GM18870 (cell line): ENCODE measurements around the gene PIN1.
"Not testable (repeated sequence)": the region's sequence is repeated elsewhere in the genome, so short reads cannot be mapped to it uniquely, and the experiment has no call there.

Experiments
- ATAC-seq: cut with Tn5 transposase; IDR thresholded peaks from one replicate; pipeline ENCODE4 v1.9.1; 2021; ENCODE audit warnings: moderate library complexity; ENCODE audit not compliant: unreplicated experiment

PIN1 gene

DNA sequence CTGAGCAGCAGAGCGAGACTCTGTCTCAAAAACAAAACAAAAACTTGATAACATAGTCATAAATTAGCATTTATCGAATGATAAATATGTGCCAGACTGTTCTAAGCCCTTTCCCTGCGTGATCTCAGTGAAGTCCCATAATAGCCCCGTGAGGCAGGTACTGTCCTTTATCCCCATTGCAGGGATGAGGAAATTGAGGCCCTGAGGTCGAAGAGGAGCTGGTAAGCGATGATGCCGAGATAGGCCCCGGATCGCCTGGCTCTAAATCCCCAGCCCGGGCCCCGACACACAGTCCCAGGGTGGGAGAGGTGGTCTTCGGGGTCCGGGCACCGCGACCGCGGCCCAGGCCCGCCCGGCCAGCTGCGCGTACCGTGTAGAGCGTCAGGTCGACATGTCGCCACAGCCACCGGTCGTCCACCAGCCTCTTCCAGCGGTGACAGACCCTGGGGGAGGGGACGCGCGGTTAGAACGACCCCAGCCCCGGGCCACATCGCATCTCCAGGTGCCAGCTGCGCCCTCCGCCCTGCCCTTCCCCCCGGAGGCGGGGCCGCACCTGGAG lies 16.9 kb upstream of the PIN1 start:
- ATAC-seq = no peak

GRCh38 chr19:9818734-9819595 lies 16.2 kb upstream of the PIN1 start, which contains the start of gene FBXL12:
FBXL12 (minus strand) TSS chr19:9819079; CDS start chr19:9818813, 266 bp downstream.
- ATAC-seq = peak; percentile 65

DNA sequence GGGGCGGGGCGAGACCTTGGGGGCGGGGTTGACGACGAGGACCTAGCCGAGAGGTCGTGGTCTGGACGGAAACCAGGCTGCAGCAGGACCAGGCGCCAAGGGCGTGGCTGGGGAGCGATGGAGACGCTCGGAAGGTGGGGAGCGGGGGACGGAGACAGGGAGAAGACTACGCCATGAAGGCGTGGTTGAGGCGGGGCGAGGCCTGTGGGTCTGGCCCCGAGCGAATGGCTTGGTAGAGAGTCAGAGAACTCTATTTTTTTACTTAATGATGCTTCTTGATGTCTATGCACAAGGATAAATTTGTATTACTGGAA lies 15.6 kb upstream of the PIN1 start:
- no peak for ATAC-seq

- ATAC-seq = not testable (repeated sequence)
Measured at GRCh38 chr19:9820034-9820433, 15.1 kb upstream of the PIN1 start.

DNA sequence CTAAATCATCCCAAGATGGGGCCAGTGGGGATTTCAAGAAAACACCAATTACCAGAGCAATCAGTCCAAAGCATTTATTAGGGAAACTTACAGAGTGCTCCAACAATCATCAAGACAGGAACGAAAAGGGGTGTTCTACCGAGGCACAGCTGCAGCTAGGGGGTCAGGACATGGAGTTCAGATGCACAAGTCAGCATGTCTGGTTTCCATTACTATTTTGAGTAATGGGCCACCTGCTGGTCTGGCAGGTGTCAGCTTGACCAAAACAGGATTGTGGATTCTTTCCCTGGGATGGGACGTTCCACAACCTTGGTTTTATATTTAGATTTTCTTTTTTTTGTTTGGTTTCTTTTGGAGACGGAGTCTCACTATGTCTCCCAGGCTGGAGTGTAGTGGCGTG lies 11.3 kb upstream of the PIN1 start:
- ATAC-seq = no peak

DNA sequence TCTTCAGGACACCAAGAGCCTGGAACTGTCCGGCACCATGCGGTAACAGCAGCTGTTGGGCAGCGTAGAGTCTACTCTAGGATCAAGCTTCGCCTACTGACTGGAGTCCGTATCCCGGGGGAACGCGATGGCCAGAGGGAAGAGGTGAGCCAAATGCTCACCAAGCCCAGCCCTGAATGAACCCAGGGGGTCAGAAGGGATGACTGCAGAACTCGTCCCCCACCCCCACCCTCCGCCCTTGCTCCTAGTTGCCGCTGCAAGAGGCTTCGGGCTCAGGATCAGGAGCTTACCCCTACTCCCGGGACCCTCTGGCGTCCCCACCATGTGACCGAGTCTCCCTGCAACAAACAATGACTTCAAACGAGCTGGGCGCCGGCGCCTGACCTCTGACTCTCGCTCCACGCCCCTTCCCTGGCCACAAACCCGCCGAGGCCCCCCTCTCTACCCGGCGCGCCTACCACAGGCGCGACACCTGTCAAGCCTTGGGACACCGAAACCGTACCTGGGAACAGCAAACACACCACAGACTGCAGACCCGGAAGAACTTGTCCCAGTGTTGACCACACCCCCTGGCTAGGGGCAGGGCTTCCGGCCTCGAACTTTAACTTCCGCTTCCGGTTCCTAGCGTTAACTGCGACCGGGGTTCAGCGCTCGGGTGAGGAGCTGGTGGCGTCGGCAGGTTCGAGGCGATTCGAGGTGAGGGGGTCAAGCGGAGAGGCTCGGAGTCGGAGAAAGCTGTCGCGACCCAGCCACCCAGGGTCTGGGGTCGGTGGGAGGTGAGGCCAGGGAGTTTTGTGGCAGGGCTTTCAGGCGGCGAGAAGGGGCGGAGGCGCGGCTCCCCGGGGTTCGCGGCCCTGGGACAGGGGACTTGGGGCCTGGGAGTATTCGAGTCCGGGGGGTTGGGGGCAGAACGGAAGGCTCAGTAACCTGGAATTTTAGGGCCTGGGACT lies 7.6 kb upstream of the PIN1 start, which contains the start of gene UBL5:
UBL5 (plus strand) TSS at position 630 of the 950 bp plus-strand sequence. CDS start 420 bp downstream, outside the sequence.
- peak; percentile 70 for ATAC-seq

- no peak for ATAC-seq
Measured at GRCh38 chr19:9828551-9829063, 6.5 kb upstream of the PIN1 start.

GRCh38 chr19:9834307-9834725 lies 802 bp upstream of the PIN1 start:
- no peak for ATAC-seq

DNA sequence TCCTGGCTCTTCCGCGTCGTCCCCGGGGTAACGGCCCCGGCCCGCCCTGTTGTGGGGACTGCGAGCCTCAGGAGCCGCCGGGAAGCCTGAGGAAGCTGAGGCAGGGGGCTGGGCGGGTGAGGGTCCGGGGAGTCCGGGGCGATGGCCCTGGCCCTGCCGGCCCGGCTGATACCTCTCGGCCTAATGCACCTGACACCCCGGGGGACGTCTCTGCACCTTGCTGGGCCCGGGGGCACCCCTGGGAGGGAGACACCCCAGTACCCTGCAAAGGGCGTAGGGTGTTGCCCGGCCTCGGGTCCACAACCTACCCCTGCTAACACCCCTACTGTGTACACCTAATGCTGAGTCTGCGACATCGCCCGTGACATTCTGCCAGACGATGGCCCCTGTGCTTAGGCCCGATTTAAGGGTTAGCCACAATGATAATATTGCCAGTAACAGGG lies 410 bp downstream of the PIN1 start:
- no peak for ATAC-seq

GRCh38 chr19:9836021-9836420 lies 903 bp downstream of the PIN1 start:
- ATAC-seq = no peak

DNA sequence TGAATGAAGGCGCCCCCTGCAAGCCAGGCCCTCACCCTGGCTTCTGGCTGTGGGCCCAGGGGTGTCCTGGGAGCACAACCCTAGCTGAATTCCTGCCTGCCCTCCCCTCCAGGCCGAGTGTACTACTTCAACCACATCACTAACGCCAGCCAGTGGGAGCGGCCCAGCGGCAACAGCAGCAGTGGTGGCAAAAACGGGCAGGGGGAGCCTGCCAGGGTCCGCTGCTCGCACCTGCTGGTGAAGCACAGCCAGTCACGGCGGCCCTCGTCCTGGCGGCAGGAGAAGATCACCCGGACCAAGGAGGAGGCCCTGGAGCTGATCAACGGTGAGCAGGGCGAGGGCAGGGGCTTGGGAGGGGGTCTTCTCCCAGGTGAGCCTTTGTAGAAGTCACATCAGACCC lies 3.2 kb downstream of the PIN1 start:
- no peak for ATAC-seq

DNA sequence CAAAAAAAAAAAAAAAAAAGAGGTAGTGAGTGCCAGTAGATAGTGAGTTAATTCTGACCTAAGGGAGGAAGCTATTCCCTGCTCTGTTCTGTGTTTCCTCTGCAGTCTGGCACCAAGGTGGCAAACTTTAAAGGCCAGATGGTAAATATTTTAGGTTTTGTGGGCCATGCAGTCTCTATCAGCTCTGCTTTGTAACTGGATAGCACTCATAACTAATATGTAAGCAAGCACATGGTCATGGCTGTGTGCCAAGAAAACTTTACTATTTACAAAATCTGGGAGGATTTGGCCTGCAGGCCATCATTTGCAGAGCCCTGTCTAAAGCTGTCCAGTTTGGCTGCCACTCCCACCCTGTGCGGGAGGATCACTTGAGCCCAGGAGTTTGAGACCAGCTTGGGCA lies 4.3 kb downstream of the PIN1 start:
- no peak for ATAC-seq

GRCh38 chr19:9842834-9843625 lies 7.9 kb downstream of the PIN1 start:
- no peak for ATAC-seq

DNA sequence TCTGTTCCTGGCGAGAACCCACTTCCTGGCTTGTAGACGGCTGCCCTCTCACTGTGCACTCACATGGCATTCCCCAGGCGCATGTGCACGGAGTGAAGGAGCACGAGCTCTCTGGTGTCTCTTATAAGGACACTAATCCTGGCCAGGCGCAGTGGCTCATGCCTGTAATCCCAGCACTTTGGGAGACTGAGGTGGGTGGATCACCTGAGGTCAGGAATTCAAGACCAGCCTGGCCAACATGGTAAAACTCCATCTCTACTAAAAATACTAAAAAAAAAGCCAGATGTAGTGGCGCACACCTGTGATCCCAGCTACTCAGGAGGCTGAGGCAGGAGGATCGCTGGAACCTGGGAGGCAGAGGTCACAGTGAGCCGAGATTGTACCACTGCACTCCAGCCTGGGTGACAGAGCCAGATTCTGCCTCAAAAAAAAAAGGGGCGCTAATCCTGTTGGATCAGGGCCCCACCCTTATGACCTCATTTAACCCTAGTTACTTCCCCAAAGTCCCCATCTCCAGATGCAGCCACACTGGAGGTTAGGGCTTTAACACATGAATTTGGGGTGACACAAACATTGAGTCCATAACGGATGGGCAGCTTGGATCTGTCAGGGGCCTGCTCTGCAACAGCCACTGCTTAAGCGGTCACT lies 8.6 kb downstream of the PIN1 start:
- not testable (repeated sequence) for ATAC-seq

GRCh38 chr19:9847087-9847671 lies 12.1 kb downstream of the PIN1 start:
- no peak for ATAC-seq

DNA sequence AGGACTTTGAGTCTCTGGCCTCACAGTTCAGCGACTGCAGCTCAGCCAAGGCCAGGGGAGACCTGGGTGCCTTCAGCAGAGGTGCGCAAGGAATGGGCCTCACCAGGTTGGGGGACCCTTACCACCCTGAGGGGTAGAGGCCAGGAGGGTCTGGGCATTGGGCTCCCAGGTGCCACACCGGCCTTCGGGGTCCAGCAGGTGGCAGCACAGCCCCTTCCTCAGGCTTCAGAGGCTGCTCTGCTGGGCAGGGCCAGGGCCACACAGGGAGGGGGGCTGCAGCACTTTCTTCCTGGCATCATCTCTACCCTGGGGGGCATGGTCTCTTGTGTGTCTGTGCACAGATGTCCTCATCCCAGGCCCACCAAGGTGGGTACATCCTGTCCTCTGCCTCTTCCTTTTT lies 12.9 kb downstream of the PIN1 start:
- no peak for ATAC-seq

DNA sequence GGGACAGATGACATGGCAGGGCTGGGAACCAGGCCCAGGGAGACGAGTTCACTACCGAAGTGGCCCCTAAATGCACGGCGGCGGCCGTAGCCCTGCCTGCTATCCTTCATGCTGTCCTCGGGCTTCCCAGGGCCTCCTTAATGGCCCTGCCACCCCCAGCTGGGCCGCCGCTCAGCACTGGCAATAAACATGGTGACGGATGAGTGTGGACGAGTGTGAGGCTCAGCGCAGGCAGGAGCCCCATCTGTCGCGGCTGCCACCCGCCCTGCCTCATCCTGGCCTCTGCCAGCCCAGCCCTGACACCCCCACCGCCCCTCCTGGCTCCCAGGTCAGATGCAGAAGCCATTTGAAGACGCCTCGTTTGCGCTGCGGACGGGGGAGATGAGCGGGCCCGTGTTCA lies 13.6 kb downstream of the PIN1 start:
- no peak for ATAC-seq

DNA sequence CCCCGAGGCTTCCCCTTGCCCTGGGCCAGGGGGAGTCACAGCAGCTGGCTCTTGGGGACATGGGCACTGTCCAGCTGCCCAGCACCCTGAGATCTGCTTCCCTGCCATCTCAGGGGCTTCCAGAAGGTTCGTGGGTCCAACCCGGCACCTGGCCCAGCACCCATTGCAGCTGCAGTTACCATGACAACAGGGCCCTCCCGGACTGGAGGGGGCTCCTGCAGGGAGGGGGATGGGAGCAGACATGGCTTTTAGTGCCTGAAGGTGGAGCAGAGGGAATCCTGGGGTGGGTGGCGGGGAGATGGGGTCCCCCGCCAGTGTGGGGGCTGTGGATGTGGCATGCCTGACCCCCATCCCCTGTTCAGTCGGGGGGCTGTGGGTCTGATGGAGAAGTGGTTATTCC lies 14.7 kb downstream of the PIN1 start:
- ATAC-seq = no peak

GRCh38 chr19:9850235-9850959 lies 15.3 kb downstream of the PIN1 start:
- ATAC-seq = no peak
